H9 (cell line): Measurements from ENCODE around the gene TMEM109. TPM values are rescaled to one million over a fixed set of nuclear protein-coding genes. Genes with fewer than 3 reads are reported as not detected.

Experiments used
- DNase-seq: peaks from one replicate; pipeline ENCODE4 v3.0.0-alpha.2; 2017
- H2AFZ ChIP-seq: one replicate; pipeline ENCODE4 v1.6.1; 2013; ENCODE audit warnings: mild to moderate bottlenecking, low read length, control low read depth, moderate library complexity
- H2AK5ac ChIP-seq: 2 replicates; pipeline ENCODE4 v1.6.1; 2013; ENCODE audit warnings: low read length, control low read depth, mixed read lengths; ENCODE audit not compliant: insufficient read length
- H2BK120ac ChIP-seq: one replicate; pipeline ENCODE4 v1.6.1; 2013; ENCODE audit warnings: low read depth, mild to moderate bottlenecking, low read length, control low read depth, inconsistent platforms; ENCODE audit not compliant: poor library complexity, severe bottlenecking
- H2BK12ac ChIP-seq: 2 replicates; pipeline ENCODE4 v1.6.1; 2013; ENCODE audit warnings: low read length, control low read depth, mixed read lengths, low read depth; ENCODE audit not compliant: insufficient read length
- H2BK15ac ChIP-seq: 2 replicates; pipeline ENCODE4 v1.6.1; 2013; ENCODE audit warnings: low read depth, low read length, control low read depth
- H2BK20ac ChIP-seq: one replicate; pipeline ENCODE4 v1.6.1; 2013; ENCODE audit warnings: low read depth, mild to moderate bottlenecking, low read length, control low read depth, inconsistent platforms; ENCODE audit not compliant: poor library complexity, severe bottlenecking
- H2BK5ac ChIP-seq: 2 replicates; pipeline ENCODE4 v1.6.1; 2013; ENCODE audit warnings: low read length, control low read depth, mixed read lengths; ENCODE audit not compliant: insufficient read length
- H3K14ac ChIP-seq: 2 replicates; pipeline ENCODE4 v1.6.1; 2013; ENCODE audit warnings: low read length, control low read depth; ENCODE audit not compliant: insufficient read depth
- H3K18ac ChIP-seq: 2 replicates; pipeline ENCODE4 v1.6.1; 2013; ENCODE audit warnings: low read depth, mild to moderate bottlenecking, mixed read lengths, low read length, control low read depth; ENCODE audit not compliant: insufficient read length
- H3K23ac ChIP-seq: 2 replicates; pipeline ENCODE4 v1.6.1; 2013; ENCODE audit warnings: low read length, control low read depth, mixed read lengths, low read depth; ENCODE audit not compliant: insufficient read length
- H3K23me2 ChIP-seq: 2 replicates; pipeline ENCODE4 v1.6.1; 2013; ENCODE audit warnings: low read depth, mild to moderate bottlenecking, mixed read lengths, low read length, control low read depth; ENCODE audit not compliant: insufficient read length, poor library complexity, severe bottlenecking
- H3K27ac ChIP-seq: 2 replicates; pipeline ENCODE4 v1.5.1; 2013; ENCODE audit warnings: low read length, control low read depth, mixed read lengths, low read depth; ENCODE audit not compliant: insufficient read length
- H3K27me3 ChIP-seq: 2 replicates; pipeline ENCODE4 v1.6.1; 2013; ENCODE audit warnings: low read length, control low read depth, inconsistent platforms; ENCODE audit not compliant: insufficient read depth
- H3K4ac ChIP-seq: 2 replicates; pipeline ENCODE4 v1.6.1; 2013; ENCODE audit warnings: low read depth, mild to moderate bottlenecking, control low read depth, inconsistent platforms, low read length, moderate library complexity
- H3K4me1 ChIP-seq: 2 replicates; pipeline ENCODE4 v1.6.1; 2013; ENCODE audit warnings: low read length, control low read depth, inconsistent platforms; ENCODE audit not compliant: insufficient read depth
- H3K4me2 ChIP-seq: 2 replicates; pipeline ENCODE4 v1.6.1; 2013; ENCODE audit warnings: low read length, control low read depth, mixed read lengths; ENCODE audit not compliant: insufficient read length, insufficient read depth
- H3K56ac ChIP-seq: 2 replicates; pipeline ENCODE4 v1.6.1; 2013; ENCODE audit warnings: low read depth, mild to moderate bottlenecking, mixed read lengths, low read length, control low read depth; ENCODE audit not compliant: insufficient read length
- H3K79me1 ChIP-seq: 2 replicates; pipeline ENCODE4 v1.6.1; 2013; ENCODE audit warnings: low read depth, mild to moderate bottlenecking, moderate library complexity, low read length, control low read depth, inconsistent platforms; ENCODE audit not compliant: insufficient read depth, poor library complexity, severe bottlenecking
- H3K79me2 ChIP-seq: 2 replicates; pipeline ENCODE4 v1.6.1; 2013; ENCODE audit warnings: low read length, control low read depth, inconsistent platforms; ENCODE audit not compliant: insufficient read depth
- H3K9ac ChIP-seq: 2 replicates; pipeline ENCODE4 v1.6.1; 2013; ENCODE audit warnings: low read length, control low read depth, mixed read lengths; ENCODE audit not compliant: insufficient read length; ENCODE audit errors: extremely low read depth
- H3K9me3 ChIP-seq: one replicate; pipeline ENCODE4 v1.6.1; 2013; ENCODE audit warnings: low read depth, low read length, inconsistent platforms; ENCODE audit not compliant: control insufficient read depth
- H3T11ph ChIP-seq: one replicate; pipeline ENCODE4 v1.6.1; 2013; ENCODE audit warnings: mild to moderate bottlenecking, low read length, control low read depth, inconsistent platforms
- H4K20me1 ChIP-seq: one replicate; pipeline ENCODE4 v1.6.1; 2013; ENCODE audit not compliant: control insufficient read depth, insufficient read length, insufficient read depth
- H4K5ac ChIP-seq: 2 replicates; pipeline ENCODE4 v1.6.1; 2013; ENCODE audit warnings: low read depth, mild to moderate bottlenecking, mixed read lengths, low read length, control low read depth; ENCODE audit not compliant: insufficient read length
- H4K8ac ChIP-seq: replicated peaks from 2 replicates; pipeline ENCODE4 v1.6.1; 2013; ENCODE audit warnings: low read length, control low read depth, mixed read lengths, low read depth; ENCODE audit not compliant: insufficient read length
- H4K91ac ChIP-seq: 2 replicates; pipeline ENCODE4 v1.6.1; 2013; ENCODE audit warnings: low read depth, mild to moderate bottlenecking, moderate library complexity, mixed read lengths, low read length, control low read depth; ENCODE audit not compliant: insufficient read length
- H3K27ac Mint-ChIP-seq, 3 experiments: 2 replicates in 2 of 3; 3 replicates in 1 of 3; pipeline ENCODE4 v1.8.0; 2020 to 2021; ENCODE audit warnings: mixed read lengths in 3 of 3, mild to moderate bottlenecking in 1 of 3, moderate library complexity in 1 of 3
- H3K27me3 Mint-ChIP-seq: 2 replicates; pipeline ENCODE4 v1.8.0; 2021; ENCODE audit warnings: low read depth, mild to moderate bottlenecking, moderate library complexity, mixed read lengths
- H3K36me3 Mint-ChIP-seq, 3 experiments: 2 replicates in 2 of 3; 3 replicates in 1 of 3; pipeline ENCODE4 v1.8.0; 2020 to 2021; ENCODE audit warnings: low read depth in 3 of 3, mixed read lengths in 3 of 3; ENCODE audit not compliant: insufficient read depth in 1 of 3
- H3K4me1 Mint-ChIP-seq, 2 experiments: 2 replicates each; pipeline ENCODE4 v1.8.0; 2020; ENCODE audit warnings: mixed read lengths in 2 of 2
- H3K4me3 Mint-ChIP-seq, 2 experiments: 2 replicates in 1 of 2; 3 replicates in 1 of 2; pipeline ENCODE4 v1.8.0; 2020 to 2021; ENCODE audit warnings: mild to moderate bottlenecking in 2 of 2, mixed read lengths in 2 of 2, moderate library complexity in 1 of 2
- H3K9me3 Mint-ChIP-seq, 2 experiments: 2 replicates in 1 of 2; 3 replicates in 1 of 2; pipeline ENCODE4 v1.8.0; 2020; ENCODE audit warnings: mild to moderate bottlenecking in 2 of 2, mixed read lengths in 2 of 2, moderate library complexity in 1 of 2
- WGBS: extraction: QIAGEN DNeasy Blood & Tissue Kit; methylation state at CpG from one replicate; pipeline ENCODE4 v1.1.7; 2013; ENCODE audit warnings: missing lambda C conversion rate, low lambda C conversion rate, mixed read lengths; ENCODE audit not compliant: insufficient read length; ENCODE audit errors: extremely low coverage; 5-methylcytosine and 5-hydroxymethylcytosine counted together
- total RNA-seq: library from RNA; stranded (reverse); gene quantifications from 2 replicates; pipeline ENCODE4 v1.2.1, GENCODE V29; 2021
- TF ChIP-seq, protein P1 (sequence below): fragments of 200-600 bp; sonication (generic); conservative IDR thresholded peaks from 3 replicates; pipeline ENCODE4 v1.8.0; 2021; ENCODE audit warnings: antibody characterized with exemption, mild to moderate bottlenecking

The TMEM109 gene
- total RNA-seq, 1 experiment from 2014 or later: 38.0 TPM

DNA sequence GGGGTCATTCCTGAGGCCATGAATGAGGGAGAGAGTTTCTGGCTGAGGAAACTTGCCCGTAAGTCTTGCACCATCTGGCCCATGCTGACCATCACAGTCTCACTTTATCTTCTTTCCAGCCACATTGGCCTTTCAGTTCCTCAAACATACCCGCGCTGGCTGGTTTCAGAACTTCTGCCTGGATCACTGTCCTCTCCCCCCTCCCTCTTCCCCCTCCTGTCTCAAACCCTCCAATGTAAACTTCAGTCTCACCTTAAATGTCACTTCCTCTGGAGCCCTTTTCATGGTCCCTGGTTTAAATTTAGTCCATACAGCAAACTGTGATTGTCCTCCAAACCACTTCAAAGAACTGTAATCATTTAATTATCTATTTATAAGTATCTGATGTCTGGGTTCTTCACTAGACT, 3.7 kb upstream of the TMEM109 start:
- peaks cover 3 to 5% of the 10 kb centered on the region in 2 experiments; a peak in 4 of 5 replicates for H3K9me3 Mint-ChIP-seq
- no CpG with 5 or more reads among the region's 3 CpGs for WGBS
- TF ChIP-seq, protein P1, sequence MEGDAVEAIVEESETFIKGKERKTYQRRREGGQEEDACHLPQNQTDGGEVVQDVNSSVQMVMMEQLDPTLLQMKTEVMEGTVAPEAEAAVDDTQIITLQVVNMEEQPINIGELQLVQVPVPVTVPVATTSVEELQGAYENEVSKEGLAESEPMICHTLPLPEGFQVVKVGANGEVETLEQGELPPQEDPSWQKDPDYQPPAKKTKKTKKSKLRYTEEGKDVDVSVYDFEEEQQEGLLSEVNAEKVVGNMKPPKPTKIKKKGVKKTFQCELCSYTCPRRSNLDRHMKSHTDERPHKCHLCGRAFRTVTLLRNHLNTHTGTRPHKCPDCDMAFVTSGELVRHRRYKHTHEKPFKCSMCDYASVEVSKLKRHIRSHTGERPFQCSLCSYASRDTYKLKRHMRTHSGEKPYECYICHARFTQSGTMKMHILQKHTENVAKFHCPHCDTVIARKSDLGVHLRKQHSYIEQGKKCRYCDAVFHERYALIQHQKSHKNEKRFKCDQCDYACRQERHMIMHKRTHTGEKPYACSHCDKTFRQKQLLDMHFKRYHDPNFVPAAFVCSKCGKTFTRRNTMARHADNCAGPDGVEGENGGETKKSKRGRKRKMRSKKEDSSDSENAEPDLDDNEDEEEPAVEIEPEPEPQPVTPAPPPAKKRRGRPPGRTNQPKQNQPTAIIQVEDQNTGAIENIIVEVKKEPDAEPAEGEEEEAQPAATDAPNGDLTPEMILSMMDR: no peak
- Histone ChIP-seq H3K79me2 (peaks cover 2% of the 10 kb centered on the region; the same call in 1 of the 2 replicates), H2BK12ac (no peak overlapping the region), H2BK120ac (no peak overlapping the region), H3K9ac (no peak overlapping the region), H3K4ac (no peak overlapping the region), H3K4me2 (no peak overlapping the region), H4K5ac (no peak overlapping the region), H2BK15ac (no peak overlapping the region), H2BK20ac (no peak overlapping the region), H3T11ph (no peak overlapping the region), H4K20me1 (no peaks in the 10 kb centered on the region), H4K91ac (no peak overlapping the region), H3K23ac (no peak overlapping the region), H3K4me1 (no peaks in the 10 kb centered on the region), H3K27me3 (no peaks in the 10 kb centered on the region; the same call in 1 of the 2 replicates), H3K79me1 (no peaks in the 10 kb centered on the region), H3K56ac (no peak overlapping the region), H3K14ac (no peak overlapping the region), H3K9me3 (no peaks in the 10 kb centered on the region), H4K8ac (no peak overlapping the region), H3K18ac (no peak overlapping the region), H2AFZ (no peak overlapping the region), H2AK5ac (no peak overlapping the region), H3K27ac (no peak overlapping the region), H3K23me2 (peaks cover 21% of the 10 kb centered on the region), H2BK5ac (no peak overlapping the region)
- H3K4me3 Mint-ChIP-seq: no peak overlapping the region
- peaks cover 0 to 2% (median 0%) of the 10 kb centered on the region in 3 experiments; a peak in 2 of 7 replicates for H3K36me3 Mint-ChIP-seq
- H3K27ac Mint-ChIP-seq: no peak overlapping the region
- DNase-seq: no peak
- peaks cover 44% of the 10 kb centered on the region for H3K27me3 Mint-ChIP-seq
- H3K4me1 Mint-ChIP-seq: peaks cover 24 to 26% of the 10 kb centered on the region in 2 experiments
